LHCN-M2 (cell line): ENCODE measurements around the gene OGFOD2. TPM values are rescaled to one million over a fixed set of nuclear protein-coding genes. Genes with fewer than 3 reads are reported as not detected.
"Not testable (repeated sequence)": the region's sequence is repeated elsewhere in the genome, so short reads cannot be mapped to it uniquely, and the experiment has no call there.

Source experiments
- DNase-seq: peaks from one replicate; pipeline ENCODE4 v3.0.0-alpha.2; 2012; ENCODE audit warnings: low read depth
- total RNA-seq: library from RNA; depleted of rRNA; stranded (reverse); fragments of >200 nt; gene quantifications from 2 replicates; pipeline ENCODE4 v1.2.3, GENCODE V29; 2014

OGFOD2 gene
- total RNA-seq, 1 experiment from 2014 or later: 14.8 TPM

DNA sequence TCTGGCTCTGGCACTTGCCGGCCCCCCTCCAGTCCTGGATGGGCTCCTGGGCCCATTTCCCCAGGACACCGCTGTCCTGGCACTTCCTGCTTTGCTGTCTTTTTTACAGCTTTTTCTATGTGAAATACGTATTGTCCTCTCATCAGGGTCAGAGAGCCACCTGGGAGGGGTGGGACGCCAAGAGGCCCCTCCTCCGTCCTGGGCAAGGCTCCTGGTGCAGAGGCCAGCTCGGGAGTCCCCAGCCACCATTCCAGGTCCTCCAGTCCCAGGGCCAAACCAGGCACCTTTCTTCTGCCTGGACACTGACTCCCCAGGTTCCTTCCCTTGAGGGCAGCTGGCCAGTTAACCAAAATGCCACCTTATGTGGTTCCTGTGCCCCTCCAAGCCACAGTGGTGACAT, 28.2 kb downstream of the OGFOD2 start:
- DNase-seq: no peak

GRCh38 chr12:123004287-123004686, 29.2 kb downstream of the OGFOD2 start:
- no peak for DNase-seq

GRCh38 chr12:123005081-123005626, 30.1 kb downstream of the OGFOD2 start:
- DNase-seq: no peak

DNA sequence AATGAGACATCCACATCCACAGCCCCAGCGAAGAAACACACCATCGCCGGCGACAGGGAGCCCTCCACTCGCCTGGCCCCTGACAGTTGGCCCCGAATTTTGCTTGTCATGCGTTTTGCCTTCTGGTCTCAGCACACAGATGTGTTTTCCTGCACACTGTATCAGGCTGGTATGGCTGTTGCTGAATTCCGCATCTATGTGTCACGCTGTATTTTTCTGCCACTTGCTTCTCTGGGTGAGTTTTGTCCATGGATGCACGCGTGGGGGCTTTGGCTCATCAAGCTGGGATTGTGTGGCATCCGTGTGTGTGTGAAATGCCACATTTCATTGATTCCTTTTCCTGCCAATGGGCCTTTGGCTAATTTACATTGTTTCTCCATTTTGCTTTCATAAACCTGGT, 31.9 kb downstream of the OGFOD2 start:
- DNase-seq: no peak

GRCh38 chr12:123010110-123010509, 35.1 kb downstream of the OGFOD2 start:
- no peak for DNase-seq

GRCh38 chr12:123010681-123011080, 35.6 kb downstream of the OGFOD2 start:
- no peak for DNase-seq

- DNase-seq: no peak
Measured at GRCh38 chr12:123011701-123012100, 36.7 kb downstream of the OGFOD2 start.

GRCh38 chr12:123013185-123014095, 38.4 kb downstream of the OGFOD2 start:
- no peak for DNase-seq

DNA sequence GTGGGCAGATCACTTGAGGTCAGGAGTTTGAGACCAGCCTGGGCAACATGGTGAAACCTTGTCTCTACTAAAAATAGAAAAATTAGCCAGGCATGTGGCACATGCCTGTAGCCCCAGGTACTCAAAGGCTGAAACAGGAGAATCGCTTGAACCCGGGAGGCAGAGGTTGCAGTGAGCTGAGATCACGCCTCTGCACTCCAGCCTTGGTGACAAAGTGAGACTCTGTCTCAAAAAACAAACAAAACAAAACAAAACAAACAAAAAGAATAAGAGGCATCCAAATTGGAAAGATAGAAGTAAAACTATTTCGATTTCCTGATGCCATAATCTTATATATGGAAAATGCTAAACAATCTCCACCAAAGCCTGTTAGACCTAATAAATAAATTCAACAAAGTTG, 39.4 kb downstream of the OGFOD2 start:
- not testable (repeated sequence) for DNase-seq

GRCh38 chr12:123017753-123018152, 42.7 kb downstream of the OGFOD2 start:
- no peak for DNase-seq

DNA sequence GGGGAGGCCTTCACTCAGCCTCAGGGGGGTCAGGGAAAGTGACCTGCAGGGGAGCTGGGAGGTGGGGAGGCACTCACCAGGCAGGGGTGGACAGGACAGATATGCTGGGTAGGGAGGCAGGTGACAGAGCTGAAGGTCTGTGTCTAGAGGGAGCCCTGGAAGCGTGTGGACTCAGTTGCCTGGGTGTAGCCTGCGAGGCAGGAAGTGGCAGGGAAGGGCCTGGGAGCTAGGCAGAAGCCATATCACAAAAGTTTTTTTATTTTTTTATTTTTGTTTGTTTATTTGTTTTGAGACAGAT, 44.7 kb downstream of the OGFOD2 start:
- DNase-seq: no peak

DNA sequence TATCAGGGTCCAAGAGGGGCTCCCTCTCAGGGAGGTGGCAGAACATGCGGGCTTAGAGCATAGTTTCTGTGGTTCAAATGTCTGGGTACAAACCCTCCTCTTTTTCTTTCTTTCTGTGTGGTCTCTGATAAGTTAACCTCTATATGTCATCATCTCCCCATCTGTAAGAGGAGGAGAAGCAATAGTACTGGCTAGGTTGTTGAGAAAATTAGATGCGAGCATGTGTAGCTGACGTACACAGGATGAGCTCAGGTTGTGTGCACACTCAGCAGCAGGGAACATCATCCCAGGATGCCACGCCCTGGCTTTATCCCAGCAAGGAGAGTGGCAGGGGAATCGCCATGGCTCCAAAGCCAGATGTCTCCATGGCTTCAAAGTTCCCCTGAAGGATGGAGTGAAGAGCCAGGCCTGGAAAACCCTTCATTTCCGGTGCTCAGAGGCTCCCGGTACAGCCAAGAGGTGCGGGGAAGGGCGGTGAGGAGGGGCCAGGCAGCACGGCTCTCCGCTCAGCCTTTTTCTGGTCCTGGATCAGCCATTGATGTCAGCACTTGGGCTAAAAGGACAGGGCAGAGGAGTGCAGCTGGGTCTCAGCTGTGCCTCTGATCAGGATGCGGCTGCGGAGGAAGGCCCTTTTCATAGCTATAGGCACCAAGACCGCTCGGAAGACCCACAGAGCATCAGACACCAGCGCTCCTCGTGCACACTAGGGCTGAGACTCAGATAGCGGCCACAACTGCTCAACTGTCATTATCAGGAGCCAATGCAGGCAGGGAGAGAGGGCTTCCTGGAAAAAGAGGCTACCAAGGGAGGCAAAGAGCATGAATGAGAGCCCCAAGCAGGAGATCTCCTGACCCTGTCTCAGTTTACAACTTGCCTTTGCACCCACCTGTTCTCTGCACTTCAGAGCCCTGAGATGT, 46.9 kb downstream of the OGFOD2 start:
- no peak for DNase-seq

- DNase-seq: no peak
Measured at GRCh38 chr12:123022846-123023245, 47.8 kb downstream of the OGFOD2 start.

DNA sequence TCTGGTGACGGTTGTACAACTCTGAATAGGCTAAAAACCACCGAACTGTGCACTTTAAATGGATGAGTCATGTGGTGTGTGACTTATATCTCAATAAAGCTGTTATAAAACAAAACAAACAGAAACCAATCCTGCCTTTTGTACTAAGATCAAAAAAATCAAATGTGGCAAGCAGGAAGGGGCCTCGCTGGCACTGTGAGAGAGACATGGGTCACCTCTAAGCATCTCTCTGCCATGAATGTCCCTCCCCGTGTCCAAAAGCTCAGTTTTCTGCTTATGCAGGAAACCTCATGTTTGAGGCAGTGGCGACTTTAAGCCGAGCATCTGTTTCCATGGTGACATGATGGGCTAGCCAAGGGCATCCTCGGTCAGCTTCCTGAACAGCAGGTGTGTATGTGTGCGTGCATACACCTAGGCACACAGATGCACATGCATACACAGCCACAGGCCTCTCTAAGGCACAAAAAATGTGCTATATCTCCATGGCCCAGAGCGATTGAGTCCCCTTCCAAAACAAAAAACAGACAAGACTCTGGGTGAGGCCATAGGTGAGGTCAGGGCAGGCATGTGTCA, 49.9 kb downstream of the OGFOD2 start:
- peak; percentile 49 for DNase-seq

DNA sequence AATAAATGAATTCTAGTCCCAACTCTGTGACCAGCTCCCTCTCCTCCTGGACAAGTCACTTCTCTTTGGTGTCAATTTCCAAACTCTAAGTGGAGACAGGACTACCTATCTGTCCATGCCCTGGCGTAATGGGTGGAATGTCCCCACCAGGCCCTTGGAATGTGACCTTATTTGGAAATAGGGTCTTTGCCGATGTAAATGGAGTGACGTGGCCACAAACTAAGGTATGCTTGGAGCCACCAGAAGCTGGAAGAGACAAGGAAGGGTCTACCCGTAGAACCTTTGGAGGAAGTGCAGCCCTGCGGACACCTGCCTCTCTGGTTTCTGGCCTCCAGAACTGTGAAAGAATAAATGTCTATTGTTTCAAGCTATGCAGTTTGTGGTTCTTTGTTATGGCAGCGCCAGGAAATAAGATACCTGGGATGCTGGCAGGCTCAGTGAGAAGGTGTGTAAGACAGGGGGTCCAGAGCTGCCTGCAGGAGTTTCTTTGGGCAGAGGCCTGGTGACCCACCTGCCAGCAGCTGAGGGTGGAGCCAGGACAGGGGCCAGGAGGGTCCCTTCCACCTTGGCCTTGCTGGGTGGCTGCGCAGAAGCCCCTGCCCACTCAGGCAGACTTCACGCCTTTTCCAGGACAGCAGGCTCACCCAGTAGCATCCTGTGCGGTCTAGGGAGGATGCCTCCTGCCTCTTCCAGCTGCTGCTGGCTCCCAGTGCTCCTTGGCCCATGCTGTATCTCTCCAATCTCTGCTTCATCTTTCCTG, 51.2 kb downstream of the OGFOD2 start:
- DNase-seq: no peak

GRCh38 chr12:123027726-123028445, 52.8 kb downstream of the OGFOD2 start:
- DNase-seq: no peak

GRCh38 chr12:123028475-123028874, 53.4 kb downstream of the OGFOD2 start:
- DNase-seq: no peak

- no peak for DNase-seq
Measured at GRCh38 chr12:123029550-123029949, 54.5 kb downstream of the OGFOD2 start.
